LoVo (cell line): Measurements from ENCODE around the gene SLC7A5.

ENCODE experiments used
- DNase-seq: peaks from one replicate; pipeline ENCODE4 v3.0.0-alpha.2; 2016; ENCODE audit warnings: low spot score

SLC7A5 gene

GRCh38 chr16:87846705-87847466 is 22.4 kb downstream of the SLC7A5 start:
- DNase-seq, result no peak

GRCh38 chr16:87845807-87846619 is 23.3 kb downstream of the SLC7A5 start:
- no peak for DNase-seq

- DNase-seq, result no peak
Measured at GRCh38 chr16:87845213-87845612, 24.1 kb downstream of the SLC7A5 start.

- no peak for DNase-seq
Measured at GRCh38 chr16:87844809-87845208, 24.5 kb downstream of the SLC7A5 start.

GRCh38 chr16:87844120-87844733 is 25.1 kb downstream of the SLC7A5 start:
- DNase-seq, result no peak

GRCh38 chr16:87843678-87844105 is 25.6 kb downstream of the SLC7A5 start:
- DNase-seq, result no peak

GRCh38 chr16:87842209-87842869 is 27.0 kb downstream of the SLC7A5 start:
- no peak for DNase-seq

- DNase-seq, result no peak
Measured at GRCh38 chr16:87841340-87842208, 27.7 kb downstream of the SLC7A5 start.

GRCh38 chr16:87840271-87840978 is 28.9 kb downstream of the SLC7A5 start:
- DNase-seq, result no peak

- DNase-seq, result no peak
Measured at GRCh38 chr16:87839542-87840270, 29.6 kb downstream of the SLC7A5 start.

- no peak for DNase-seq
Measured at GRCh38 chr16:87838643-87839541, 30.4 kb downstream of the SLC7A5 start.

GRCh38 chr16:87837627-87838289 is 31.5 kb downstream of the SLC7A5 start:
- DNase-seq, result no peak

GRCh38 chr16:87836844-87837581 is 32.3 kb downstream of the SLC7A5 start:
- no peak for DNase-seq

- no peak for DNase-seq
Measured at GRCh38 chr16:87836346-87836843, 32.9 kb downstream of the SLC7A5 start.

- no peak for DNase-seq
Measured at GRCh38 chr16:87835882-87836331, 33.4 kb downstream of the SLC7A5 start.

GRCh38 chr16:87834668-87835473 is 34.4 kb downstream of the SLC7A5 start:
- no peak for DNase-seq
